Measurements from ENCODE around the gene CLSTN1.

Gene CLSTN1

GRCh38 chr1:9848022-9848421, 24.3 kb upstream of the CLSTN1 start:
- Histone ChIP-seq H3K4me1 (no peaks in the 10 kb centered on the region), H3K36me3 (ENCODE audit: control insufficient read depth, insufficient read depth, low read length) (no peaks in the 10 kb centered on the region), H3K27ac (no peak overlapping the region)

GRCh38 chr1:9847269-9847668, 23.5 kb upstream of the CLSTN1 start:
- no peak overlapping the region for H3K27ac ChIP-seq
- no peaks in the 10 kb centered on the region for H3K27me3 ChIP-seq (ENCODE audit: control insufficient read depth, insufficient read depth, low read length)
- H3K9me3 ChIP-seq (ENCODE audit: control insufficient read depth, low read length) = no peaks in the 10 kb centered on the region
- no peaks in the 10 kb centered on the region for H3K79me2 ChIP-seq
- H3K36me3 ChIP-seq (ENCODE audit: control insufficient read depth, insufficient read depth, low read length) = no peaks in the 10 kb centered on the region
- no peaks in the 10 kb centered on the region for H3K4me1 ChIP-seq
- H3K4me2 ChIP-seq (ENCODE audit: low read length) = no peak overlapping the region
- TF ChIP-seq, protein P1, sequence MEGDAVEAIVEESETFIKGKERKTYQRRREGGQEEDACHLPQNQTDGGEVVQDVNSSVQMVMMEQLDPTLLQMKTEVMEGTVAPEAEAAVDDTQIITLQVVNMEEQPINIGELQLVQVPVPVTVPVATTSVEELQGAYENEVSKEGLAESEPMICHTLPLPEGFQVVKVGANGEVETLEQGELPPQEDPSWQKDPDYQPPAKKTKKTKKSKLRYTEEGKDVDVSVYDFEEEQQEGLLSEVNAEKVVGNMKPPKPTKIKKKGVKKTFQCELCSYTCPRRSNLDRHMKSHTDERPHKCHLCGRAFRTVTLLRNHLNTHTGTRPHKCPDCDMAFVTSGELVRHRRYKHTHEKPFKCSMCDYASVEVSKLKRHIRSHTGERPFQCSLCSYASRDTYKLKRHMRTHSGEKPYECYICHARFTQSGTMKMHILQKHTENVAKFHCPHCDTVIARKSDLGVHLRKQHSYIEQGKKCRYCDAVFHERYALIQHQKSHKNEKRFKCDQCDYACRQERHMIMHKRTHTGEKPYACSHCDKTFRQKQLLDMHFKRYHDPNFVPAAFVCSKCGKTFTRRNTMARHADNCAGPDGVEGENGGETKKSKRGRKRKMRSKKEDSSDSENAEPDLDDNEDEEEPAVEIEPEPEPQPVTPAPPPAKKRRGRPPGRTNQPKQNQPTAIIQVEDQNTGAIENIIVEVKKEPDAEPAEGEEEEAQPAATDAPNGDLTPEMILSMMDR (IDR thresholded peaks at IDR 0.05) = no peak
- no peak overlapping the region for H3K4me3 ChIP-seq (ENCODE audit: low read depth, low read length)
- no peak overlapping the region for H2AFZ ChIP-seq
- H3K9ac ChIP-seq = no peak overlapping the region

More at GRCh38 chr1:9848022-9848421, 24.3 kb upstream of the CLSTN1 start:
- Histone ChIP-seq H3K79me2 (no peaks in the 10 kb centered on the region), H3K9me3 (ENCODE audit: control insufficient read depth, low read length) (no peaks in the 10 kb centered on the region), H3K4me2 (ENCODE audit: low read length) (no peak overlapping the region), H2AFZ (no peak overlapping the region), H3K9ac (no peak overlapping the region), H3K27me3 (ENCODE audit: control insufficient read depth, insufficient read depth, low read length) (no peaks in the 10 kb centered on the region), H3K4me3 (ENCODE audit: low read depth, low read length) (no peak overlapping the region)
- TF ChIP-seq, protein P1 (IDR thresholded peaks at IDR 0.05) = no peak

DNA sequence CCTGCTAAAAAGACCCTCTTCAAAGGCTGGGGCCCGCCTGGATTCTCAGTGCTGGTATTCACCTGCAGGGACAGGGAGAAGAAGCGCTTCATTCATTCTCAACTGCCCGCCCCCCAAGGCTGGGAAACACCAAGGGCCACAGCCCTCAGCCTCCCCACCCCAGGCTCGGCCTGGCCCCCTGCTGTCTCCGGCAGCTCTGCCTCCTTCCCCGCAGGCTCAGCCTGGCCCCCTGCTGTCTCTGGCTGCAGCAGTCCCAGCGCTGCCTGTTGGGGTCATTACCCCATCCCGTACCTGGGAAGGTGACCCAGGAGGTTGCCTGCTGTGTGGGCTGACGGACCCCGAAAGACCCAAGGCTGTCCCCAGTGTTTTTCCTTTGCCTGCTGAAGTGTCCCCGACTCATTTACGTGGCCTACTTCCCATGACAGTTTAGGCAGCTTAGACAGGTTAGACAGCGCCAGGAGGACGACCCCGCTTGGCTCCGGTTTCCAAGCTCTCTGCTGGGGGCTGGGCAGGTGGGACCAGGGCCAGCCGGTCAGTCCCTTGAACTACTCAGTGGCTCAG, 22.9 kb upstream of the CLSTN1 start:
- Histone ChIP-seq H2AFZ (no peak overlapping the region), H3K4me1 (no peaks in the 10 kb centered on the region), H3K27me3 (ENCODE audit: control insufficient read depth, insufficient read depth, low read length) (no peaks in the 10 kb centered on the region), H3K4me2 (ENCODE audit: low read length) (no peak overlapping the region), H3K9ac (no peak overlapping the region), H3K79me2 (no peaks in the 10 kb centered on the region), H3K27ac (no peak overlapping the region), H3K36me3 (ENCODE audit: control insufficient read depth, insufficient read depth, low read length) (no peaks in the 10 kb centered on the region), H3K4me3 (ENCODE audit: low read depth, low read length) (no peak overlapping the region), H3K9me3 (ENCODE audit: control insufficient read depth, low read length) (no peaks in the 10 kb centered on the region)
- TF ChIP-seq, protein P1 (IDR thresholded peaks at IDR 0.05) = no peak

- no peaks in the 10 kb centered on the region for H3K4me1 ChIP-seq
- no peaks in the 10 kb centered on the region for H3K36me3 ChIP-seq (ENCODE audit: control insufficient read depth, insufficient read depth, low read length)
- no peaks in the 10 kb centered on the region for H3K9me3 ChIP-seq (ENCODE audit: control insufficient read depth, low read length)
- H3K4me3 ChIP-seq (ENCODE audit: low read depth, low read length) = no peak overlapping the region
- H3K27me3 ChIP-seq (ENCODE audit: control insufficient read depth, insufficient read depth, low read length) = no peaks in the 10 kb centered on the region
- H2AFZ ChIP-seq = no peak overlapping the region
- H3K27ac ChIP-seq = no peak overlapping the region
- H3K4me2 ChIP-seq (ENCODE audit: low read length) = no peak overlapping the region
- H3K79me2 ChIP-seq = no peaks in the 10 kb centered on the region
- TF ChIP-seq, protein P1 (IDR thresholded peaks at IDR 0.05) = no peak
- no peak overlapping the region for H3K9ac ChIP-seq
These were observed 22.1 kb upstream of the CLSTN1 start for GRCh38 chr1:9845914-9846313.

DNA sequence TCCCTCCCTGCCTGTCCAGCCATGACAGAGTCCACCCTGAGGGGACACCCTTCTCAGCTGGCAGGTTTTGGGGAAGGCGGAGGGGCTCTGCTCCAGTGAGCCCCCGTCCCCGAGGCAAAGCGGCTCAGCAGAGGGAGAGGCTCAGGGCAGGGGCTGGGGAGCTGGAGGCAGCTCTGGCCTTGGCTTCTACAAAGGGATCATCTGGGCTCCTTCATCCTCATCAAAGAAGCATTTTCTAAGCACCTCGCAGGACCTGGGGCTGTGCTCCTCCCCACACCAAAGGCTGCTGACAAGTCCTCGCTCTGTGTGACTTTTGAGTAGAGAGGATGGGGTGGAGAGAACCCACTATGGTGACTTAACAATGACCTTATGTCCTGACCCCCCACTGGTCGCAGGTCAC, 21.0 kb upstream of the CLSTN1 start:
- Histone ChIP-seq H3K4me2 (ENCODE audit: low read length) (no peak overlapping the region), H3K36me3 (ENCODE audit: control insufficient read depth, insufficient read depth, low read length) (no peaks in the 10 kb centered on the region), H3K9ac (no peak overlapping the region), H3K4me3 (ENCODE audit: low read depth, low read length) (no peak overlapping the region), H2AFZ (no peak overlapping the region), H3K9me3 (ENCODE audit: control insufficient read depth, low read length) (no peaks in the 10 kb centered on the region), H3K27ac (no peak overlapping the region), H3K4me1 (no peaks in the 10 kb centered on the region), H3K27me3 (ENCODE audit: control insufficient read depth, insufficient read depth, low read length) (no peaks in the 10 kb centered on the region), H3K79me2 (no peaks in the 10 kb centered on the region)
- TF ChIP-seq, protein P1 (IDR thresholded peaks at IDR 0.05) = no peak

All from parathyroid adenoma (tissue), 2 donors.